HFF-Myc (cell line): ENCODE measurements around the gene RYR3.

Experiments
- DNase-seq: peaks from one replicate; pipeline ENCODE4 v3.0.0-alpha.2; 2011; ENCODE audit warnings: low read depth; ENCODE audit errors: extremely low read depth
- H3K4me3 ChIP-seq: replicated peaks from 2 replicates; pipeline ENCODE4 v1.5.1; 2011; ENCODE audit warnings: low read depth, mild to moderate bottlenecking, control low read depth, low read length
- CTCF ChIP-seq: IDR thresholded peaks from 2 replicates; pipeline ENCODE4 v1.5.1; 2012; ENCODE audit warnings: mild to moderate bottlenecking, low read depth, low read length, control low read depth; ENCODE audit errors: missing control alignments

RYR3 gene

GRCh38 chr15:33357845-33358244 is 47.1 kb downstream of the RYR3 start:
- no peak overlapping the region for H3K4me3 ChIP-seq
- no peak for DNase-seq
- no peak for TF ChIP-seq CTCF

GRCh38 chr15:33358306-33358705 is 47.5 kb downstream of the RYR3 start:
- no peak for DNase-seq
- no peak overlapping the region for H3K4me3 ChIP-seq
- no peak for TF ChIP-seq CTCF

- no peak for DNase-seq
- no peak for TF ChIP-seq CTCF
- H3K4me3 ChIP-seq, result no peak overlapping the region
Measured at GRCh38 chr15:33360886-33361285, 50.1 kb downstream of the RYR3 start.

- DNase-seq, result no peak
- no peak for TF ChIP-seq CTCF
- no peak overlapping the region for H3K4me3 ChIP-seq
Measured at GRCh38 chr15:33369941-33370622, 59.3 kb downstream of the RYR3 start.

- H3K4me3 ChIP-seq, result no peak overlapping the region
- no peak for TF ChIP-seq CTCF
- DNase-seq, result no peak
Measured at GRCh38 chr15:33370623-33371020, 59.9 kb downstream of the RYR3 start.

- no peak overlapping the region for H3K4me3 ChIP-seq
- no peak for DNase-seq
- no peak for TF ChIP-seq CTCF
Measured at GRCh38 chr15:33371159-33371558, 60.4 kb downstream of the RYR3 start.

GRCh38 chr15:33374226-33374914 is 63.6 kb downstream of the RYR3 start:
- no peak for TF ChIP-seq CTCF
- DNase-seq, result no peak
- no peak overlapping the region for H3K4me3 ChIP-seq
